GM23338 (cell line): ENCODE results near the gene UNC45A. TPM values are rescaled to one million over a fixed set of nuclear protein-coding genes. Genes with fewer than 3 reads are reported as not detected.

Source experiments
- ATAC-seq: fragments of 200-7000 bp; cut with Tn5 transposase; 3 replicates; pipeline ENCODE4 v1.9.1; 2020
- DNase-seq: peaks from one replicate; pipeline ENCODE4 v3.0.0-alpha.2; 2015; ENCODE audit warnings: low spot score
- H2AFZ ChIP-seq: fragments of 200-600 bp; sonication (generic); 2 replicates; pipeline ENCODE4 v1.8.0; 2016; ENCODE audit warnings: antibody characterized with exemption, mild to moderate bottlenecking, moderate library complexity
- H3F3A ChIP-seq: fragments of 200-600 bp; sonication (generic); replicated peaks from 2 replicates; pipeline ENCODE4 v1.8.0; 2017; ENCODE audit warnings: antibody characterized with exemption, mixed run types, low read depth
- H3K27ac ChIP-seq: fragments of 200-600 bp; sonication (generic); 2 replicates; pipeline ENCODE4 v1.6.1; 2016; ENCODE audit warnings: low read depth
- H3K27me3 ChIP-seq: fragments of 200-600 bp; sonication (generic); 2 replicates; pipeline ENCODE4 v1.8.0; 2016; ENCODE audit warnings: mild to moderate bottlenecking, mixed run types, moderate library complexity; ENCODE audit not compliant: insufficient read depth
- H3K36me3 ChIP-seq: fragments of 200-600 bp; sonication (generic); 2 replicates; pipeline ENCODE4 v1.8.0; 2016; ENCODE audit warnings: mild to moderate bottlenecking; ENCODE audit not compliant: insufficient read depth
- H3K4me1 ChIP-seq: fragments of 200-600 bp; sonication (generic); 2 replicates; pipeline ENCODE4 v1.8.0; 2016; ENCODE audit warnings: mild to moderate bottlenecking, moderate library complexity; ENCODE audit not compliant: insufficient read depth
- H3K4me2 ChIP-seq: fragments of 200-600 bp; sonication (generic); 2 replicates; pipeline ENCODE4 v1.7.1; 2017; ENCODE audit warnings: mixed run types
- H3K4me3 ChIP-seq: fragments of 200-600 bp; sonication (generic); 2 replicates; pipeline ENCODE4 v1.6.1; 2016; ENCODE audit warnings: mixed run types
- H3K79me2 ChIP-seq: fragments of 200-600 bp; sonication (generic); replicated peaks from 2 replicates; pipeline ENCODE4 v1.8.0; 2017; ENCODE audit warnings: mild to moderate bottlenecking; ENCODE audit not compliant: insufficient read depth
- H3K9me2 ChIP-seq: fragments of 200-600 bp; sonication (generic); 2 replicates; pipeline ENCODE4 v1.8.0; 2017; ENCODE audit not compliant: insufficient read depth
- H4K20me1 ChIP-seq: fragments of 200-600 bp; sonication (generic); replicated peaks from 2 replicates; pipeline ENCODE4 v1.8.0; 2017; ENCODE audit warnings: mild to moderate bottlenecking; ENCODE audit not compliant: insufficient read depth
- H3K27ac Mint-ChIP-seq: 2 replicates; pipeline ENCODE4 v1.8.0; 2020; ENCODE audit warnings: inconsistent platforms, mild to moderate bottlenecking, moderate library complexity, mixed read lengths
- H3K27me3 Mint-ChIP-seq: 3 replicates; pipeline ENCODE4 v1.8.0; 2022; ENCODE audit warnings: low read depth, mild to moderate bottlenecking, moderate library complexity, mixed read lengths, inconsistent platforms; ENCODE audit not compliant: insufficient read depth, poor library complexity
- H3K36me3 Mint-ChIP-seq: 3 replicates; pipeline ENCODE4 v1.8.0; 2021; ENCODE audit warnings: low read depth, mild to moderate bottlenecking, inconsistent platforms, moderate library complexity, mixed read lengths
- H3K4me1 Mint-ChIP-seq: 3 replicates; pipeline ENCODE4 v1.8.0; 2020; ENCODE audit warnings: mild to moderate bottlenecking, inconsistent platforms, mixed read lengths
- H3K4me3 Mint-ChIP-seq: 3 replicates; pipeline ENCODE4 v1.8.0; 2021; ENCODE audit warnings: moderate library complexity, mild to moderate bottlenecking, inconsistent platforms, mixed read lengths
- H3K9me3 Mint-ChIP-seq: 3 replicates; pipeline ENCODE4 v1.8.0; 2020; ENCODE audit warnings: moderate library complexity, mild to moderate bottlenecking, inconsistent platforms, mixed read lengths
- CREB1 ChIP-seq: fragments of 250-450 bp; sonication (Bioruptor Pico); IDR thresholded peaks from 2 replicates; pipeline ENCODE4 v1.5.0; 2020; ENCODE audit warnings: low read depth, mild to moderate bottlenecking, moderate library complexity
- EZH2 ChIP-seq: fragments of 200-600 bp; sonication (generic); IDR thresholded peaks from one replicate; pipeline ENCODE4 v1.8.0; 2017; ENCODE audit warnings: antibody characterized with exemption, mild to moderate bottlenecking, low read depth; ENCODE audit not compliant: unreplicated experiment
- EZH2phosphoT487 ChIP-seq: fragments of 200-600 bp; sonication (generic); IDR thresholded peaks from one replicate; pipeline ENCODE4 v1.8.1; 2018; ENCODE audit warnings: antibody characterized with exemption; ENCODE audit not compliant: unreplicated experiment
- JUNB ChIP-seq: IDR thresholded peaks from one replicate; pipeline ENCODE4 v1.6.1; 2016; ENCODE audit warnings: antibody characterized with exemption; ENCODE audit not compliant: unreplicated experiment
- NANOG ChIP-seq: IDR thresholded peaks from 2 replicates; pipeline ENCODE4 v1.6.1; 2016; ENCODE audit warnings: antibody characterized with exemption, borderline replicate concordance
- POLR2AphosphoS5 ChIP-seq: IDR thresholded peaks from 2 replicates; pipeline ENCODE4 v1.6.1; 2016; ENCODE audit warnings: antibody characterized with exemption, low read depth
- STAT1 ChIP-seq: IDR thresholded peaks from one replicate; pipeline ENCODE4 v1.6.1; 2016; ENCODE audit warnings: antibody characterized with exemption; ENCODE audit not compliant: unreplicated experiment
- ZNF114 ChIP-seq: fragments of 250-450 bp; sonication (Bioruptor Pico); IDR thresholded peaks from 2 replicates; pipeline ENCODE4 v1.5.0; 2020; ENCODE audit warnings: mild to moderate bottlenecking, moderate library complexity
- ZNF331 ChIP-seq: fragments of 250-450 bp; sonication (Bioruptor Pico); IDR thresholded peaks from 2 replicates; pipeline ENCODE4 v1.5.0; 2020; ENCODE audit warnings: low read depth, mild to moderate bottlenecking, moderate library complexity
- polyA plus RNA-seq: library from polyadenylated mRNA; unstranded; fragments of >200 nt; fragmentation: Nextera tagmentation; extraction: Ambion mirVana; gene quantifications from 2 replicates; pipeline ENCODE4 v1.2.1, GENCODE V29; 2016
- total RNA-seq: library from RNA; depleted of rRNA; stranded (reverse); fragments of >200 nt; shearing (Covaris generic); gene quantifications from 2 replicates; pipeline ENCODE4 v1.2.3, GENCODE V29; 2014
- TF ChIP-seq, protein P1 (sequence below): fragments of 250-450 bp; sonication (Bioruptor Pico); IDR thresholded peaks from 2 replicates; pipeline ENCODE4 v1.5.0; 2020; ENCODE audit warnings: mild to moderate bottlenecking, moderate library complexity
- TF ChIP-seq, protein P2 (sequence below), 2 experiments: fragments of 200-600 bp in 1 of 2; sonication (generic) in 1 of 2; conservative IDR thresholded peaks; 2 replicates each; pipeline versions ENCODE4 v1.5.1 to v1.6.1; 2016 to 2017; ENCODE audit warnings: antibody characterized with exemption in 2 of 2, low read depth in 2 of 2, mild to moderate bottlenecking in 2 of 2, moderate library complexity in 1 of 2
- TF ChIP-seq, protein P3 (sequence below): IDR thresholded peaks from one replicate; pipeline ENCODE4 v1.6.1; 2018; ENCODE audit warnings: antibody characterized with exemption; ENCODE audit not compliant: unreplicated experiment
- TF ChIP-seq, protein P4 (sequence below): IDR thresholded peaks from 2 replicates; pipeline ENCODE4 v1.6.1; 2016; ENCODE audit warnings: antibody characterized with exemption

UNC45A gene
- total and polyA plus RNA-seq, 2 experiments from 2014 or later: 40.2 to 86.8 TPM

DNA sequence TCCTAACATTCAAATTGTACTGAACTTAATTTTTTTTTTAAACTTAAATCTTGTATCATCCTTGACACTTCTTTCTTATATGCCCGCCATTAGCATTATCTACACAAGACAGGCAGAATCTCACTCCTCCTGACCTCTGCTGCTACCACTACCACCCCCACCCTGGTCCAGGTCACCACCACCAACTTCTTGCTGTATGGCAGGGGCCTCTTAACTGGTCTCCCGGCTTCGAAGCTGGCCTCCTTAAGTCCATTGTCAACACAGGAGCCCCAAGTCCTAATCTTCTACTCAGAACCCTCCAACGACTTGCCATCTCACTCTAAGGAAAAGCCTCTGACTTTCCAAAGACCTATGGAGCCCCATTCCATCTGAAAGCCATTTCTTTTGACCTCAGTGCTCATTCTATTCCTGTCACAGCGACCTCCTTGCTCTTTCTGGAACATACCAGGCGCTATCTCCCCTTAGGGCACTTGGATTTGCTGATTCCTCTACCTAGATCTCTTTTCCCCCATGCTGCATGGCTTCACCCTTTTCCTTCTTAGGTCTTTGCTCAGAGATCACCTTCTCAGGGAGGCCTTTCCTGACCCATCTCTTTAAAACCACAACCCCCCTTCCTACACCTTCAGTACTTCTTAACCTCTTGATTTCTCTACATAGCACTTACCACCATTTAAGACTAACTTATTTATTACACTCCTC lies 56.7 kb downstream of the UNC45A start (continued):
- TF ChIP-seq, protein P1, sequence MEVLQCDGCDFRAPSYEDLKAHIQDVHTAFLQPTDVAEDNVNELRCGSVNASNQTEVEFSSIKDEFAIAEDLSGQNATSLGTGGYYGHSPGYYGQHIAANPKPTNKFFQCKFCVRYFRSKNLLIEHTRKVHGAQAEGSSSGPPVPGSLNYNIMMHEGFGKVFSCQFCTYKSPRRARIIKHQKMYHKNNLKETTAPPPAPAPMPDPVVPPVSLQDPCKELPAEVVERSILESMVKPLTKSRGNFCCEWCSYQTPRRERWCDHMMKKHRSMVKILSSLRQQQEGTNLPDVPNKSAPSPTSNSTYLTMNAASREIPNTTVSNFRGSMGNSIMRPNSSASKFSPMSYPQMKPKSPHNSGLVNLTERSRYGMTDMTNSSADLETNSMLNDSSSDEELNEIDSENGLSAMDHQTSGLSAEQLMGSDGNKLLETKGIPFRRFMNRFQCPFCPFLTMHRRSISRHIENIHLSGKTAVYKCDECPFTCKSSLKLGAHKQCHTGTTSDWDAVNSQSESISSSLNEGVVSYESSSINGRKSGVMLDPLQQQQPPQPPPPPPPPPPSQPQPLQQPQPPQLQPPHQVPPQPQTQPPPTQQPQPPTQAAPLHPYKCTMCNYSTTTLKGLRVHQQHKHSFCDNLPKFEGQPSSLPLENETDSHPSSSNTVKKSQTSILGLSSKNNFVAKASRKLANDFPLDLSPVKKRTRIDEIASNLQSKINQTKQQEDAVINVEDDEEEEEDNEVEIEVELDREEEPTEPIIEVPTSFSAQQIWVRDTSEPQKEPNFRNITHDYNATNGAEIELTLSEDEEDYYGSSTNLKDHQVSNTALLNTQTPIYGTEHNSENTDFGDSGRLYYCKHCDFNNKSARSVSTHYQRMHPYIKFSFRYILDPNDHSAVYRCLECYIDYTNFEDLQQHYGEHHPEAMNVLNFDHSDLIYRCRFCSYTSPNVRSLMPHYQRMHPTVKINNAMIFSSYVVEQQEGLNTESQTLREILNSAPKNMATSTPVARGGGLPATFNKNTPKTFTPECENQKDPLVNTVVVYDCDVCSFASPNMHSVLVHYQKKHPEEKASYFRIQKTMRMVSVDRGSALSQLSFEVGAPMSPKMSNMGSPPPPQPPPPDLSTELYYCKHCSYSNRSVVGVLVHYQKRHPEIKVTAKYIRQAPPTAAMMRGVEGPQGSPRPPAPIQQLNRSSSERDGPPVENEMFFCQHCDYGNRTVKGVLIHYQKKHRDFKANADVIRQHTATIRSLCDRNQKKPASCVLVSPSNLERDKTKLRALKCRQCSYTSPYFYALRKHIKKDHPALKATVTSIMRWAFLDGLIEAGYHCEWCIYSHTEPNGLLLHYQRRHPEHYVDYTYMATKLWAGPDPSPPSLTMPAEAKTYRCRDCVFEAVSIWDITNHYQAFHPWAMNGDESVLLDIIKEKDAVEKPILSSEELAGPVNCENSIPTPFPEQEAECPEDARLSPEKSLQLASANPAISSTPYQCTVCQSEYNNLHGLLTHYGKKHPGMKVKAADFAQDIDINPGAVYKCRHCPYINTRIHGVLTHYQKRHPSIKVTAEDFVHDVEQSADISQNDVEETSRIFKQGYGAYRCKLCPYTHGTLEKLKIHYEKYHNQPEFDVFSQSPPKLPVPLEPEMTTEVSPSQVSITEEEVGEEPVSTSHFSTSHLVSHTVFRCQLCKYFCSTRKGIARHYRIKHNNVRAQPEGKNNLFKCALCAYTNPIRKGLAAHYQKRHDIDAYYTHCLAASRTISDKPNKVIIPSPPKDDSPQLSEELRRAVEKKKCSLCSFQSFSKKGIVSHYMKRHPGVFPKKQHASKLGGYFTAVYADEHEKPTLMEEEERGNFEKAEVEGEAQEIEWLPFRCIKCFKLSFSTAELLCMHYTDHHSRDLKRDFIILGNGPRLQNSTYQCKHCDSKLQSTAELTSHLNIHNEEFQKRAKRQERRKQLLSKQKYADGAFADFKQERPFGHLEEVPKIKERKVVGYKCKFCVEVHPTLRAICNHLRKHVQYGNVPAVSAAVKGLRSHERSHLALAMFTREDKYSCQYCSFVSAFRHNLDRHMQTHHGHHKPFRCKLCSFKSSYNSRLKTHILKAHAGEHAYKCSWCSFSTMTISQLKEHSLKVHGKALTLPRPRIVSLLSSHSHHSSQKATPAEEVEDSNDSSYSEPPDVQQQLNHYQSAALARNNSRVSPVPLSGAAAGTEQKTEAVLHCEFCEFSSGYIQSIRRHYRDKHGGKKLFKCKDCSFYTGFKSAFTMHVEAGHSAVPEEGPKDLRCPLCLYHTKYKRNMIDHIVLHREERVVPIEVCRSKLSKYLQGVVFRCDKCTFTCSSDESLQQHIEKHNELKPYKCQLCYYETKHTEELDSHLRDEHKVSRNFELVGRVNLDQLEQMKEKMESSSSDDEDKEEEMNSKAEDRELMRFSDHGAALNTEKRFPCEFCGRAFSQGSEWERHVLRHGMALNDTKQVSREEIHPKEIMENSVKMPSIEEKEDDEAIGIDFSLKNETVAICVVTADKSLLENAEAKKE (CRISPR knock-in tag): no peak

DNA sequence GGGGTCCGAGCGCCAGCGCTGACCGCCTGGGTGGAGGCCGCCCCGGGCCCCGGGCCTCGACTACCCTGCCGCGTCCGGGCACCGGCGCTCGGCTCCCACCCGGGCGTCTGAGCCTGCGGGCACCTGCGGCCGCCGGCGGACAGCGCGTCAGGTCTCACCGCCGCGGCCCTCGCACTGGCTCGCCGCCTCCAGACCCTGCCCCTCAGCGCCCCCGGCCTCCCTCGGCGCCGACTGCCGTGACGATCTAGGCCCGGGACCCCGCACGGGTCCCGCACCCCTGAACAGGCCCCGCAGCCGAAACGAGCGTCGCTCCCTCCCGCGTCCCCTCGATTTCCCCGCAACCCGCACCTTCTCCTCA lies 59.0 kb downstream of the UNC45A start:
- Histone ChIP-seq H4K20me1 (peaks cover 27% of the 10 kb centered on the region), H3K36me3 (peaks cover 5% of the 10 kb centered on the region; the same call in 1 of the 2 replicates), H2AFZ (peak overlapping the region; percentile 84; the same call in 1 of the 2 replicates), H3F3A (peaks cover 4% of the 10 kb centered on the region; the same call in 1 of the 2 replicates), H3K27me3 (no peaks in the 10 kb centered on the region), H3K79me2 (peaks cover 66% of the 10 kb centered on the region), H3K4me1 (peaks cover 13% of the 10 kb centered on the region), H3K4me2 (peak overlapping the region; percentile 85), H3K27ac (no peak overlapping the region), H3K9me2 (no peaks in the 10 kb centered on the region), H3K4me3 (peak overlapping the region; percentile 65)
- Mint-ChIP-seq H3K9me3 (no peaks in the 10 kb centered on the region; the same call in 2 of the 3 replicates), H3K27me3 (peaks cover 8% of the 10 kb centered on the region), H3K36me3 (peaks cover 25% of the 10 kb centered on the region), H3K4me3 (peak overlapping the region; percentile 99), H3K27ac (peak overlapping the region; percentile 99), H3K4me1 (peaks cover 15% of the 10 kb centered on the region)
- TF ChIP-seq EZH2: no peak
- no peak for TF ChIP-seq CREB1 (CRISPR knock-in tag)
- TF ChIP-seq STAT1: no peak
- no peak for TF ChIP-seq EZH2phosphoT487
- no peak for TF ChIP-seq JUNB
- TF ChIP-seq, protein P2, sequence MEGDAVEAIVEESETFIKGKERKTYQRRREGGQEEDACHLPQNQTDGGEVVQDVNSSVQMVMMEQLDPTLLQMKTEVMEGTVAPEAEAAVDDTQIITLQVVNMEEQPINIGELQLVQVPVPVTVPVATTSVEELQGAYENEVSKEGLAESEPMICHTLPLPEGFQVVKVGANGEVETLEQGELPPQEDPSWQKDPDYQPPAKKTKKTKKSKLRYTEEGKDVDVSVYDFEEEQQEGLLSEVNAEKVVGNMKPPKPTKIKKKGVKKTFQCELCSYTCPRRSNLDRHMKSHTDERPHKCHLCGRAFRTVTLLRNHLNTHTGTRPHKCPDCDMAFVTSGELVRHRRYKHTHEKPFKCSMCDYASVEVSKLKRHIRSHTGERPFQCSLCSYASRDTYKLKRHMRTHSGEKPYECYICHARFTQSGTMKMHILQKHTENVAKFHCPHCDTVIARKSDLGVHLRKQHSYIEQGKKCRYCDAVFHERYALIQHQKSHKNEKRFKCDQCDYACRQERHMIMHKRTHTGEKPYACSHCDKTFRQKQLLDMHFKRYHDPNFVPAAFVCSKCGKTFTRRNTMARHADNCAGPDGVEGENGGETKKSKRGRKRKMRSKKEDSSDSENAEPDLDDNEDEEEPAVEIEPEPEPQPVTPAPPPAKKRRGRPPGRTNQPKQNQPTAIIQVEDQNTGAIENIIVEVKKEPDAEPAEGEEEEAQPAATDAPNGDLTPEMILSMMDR (conservative IDR thresholded peaks at IDR 0.05; ENCODE audit: low read depth in 2 of 2): no peak
- no peak for TF ChIP-seq NANOG
- no peak for TF ChIP-seq POLR2AphosphoS5
- no peak for TF ChIP-seq ZNF114
- no peak for TF ChIP-seq ZNF331 (CRISPR knock-in tag)
- TF ChIP-seq, protein P3, sequence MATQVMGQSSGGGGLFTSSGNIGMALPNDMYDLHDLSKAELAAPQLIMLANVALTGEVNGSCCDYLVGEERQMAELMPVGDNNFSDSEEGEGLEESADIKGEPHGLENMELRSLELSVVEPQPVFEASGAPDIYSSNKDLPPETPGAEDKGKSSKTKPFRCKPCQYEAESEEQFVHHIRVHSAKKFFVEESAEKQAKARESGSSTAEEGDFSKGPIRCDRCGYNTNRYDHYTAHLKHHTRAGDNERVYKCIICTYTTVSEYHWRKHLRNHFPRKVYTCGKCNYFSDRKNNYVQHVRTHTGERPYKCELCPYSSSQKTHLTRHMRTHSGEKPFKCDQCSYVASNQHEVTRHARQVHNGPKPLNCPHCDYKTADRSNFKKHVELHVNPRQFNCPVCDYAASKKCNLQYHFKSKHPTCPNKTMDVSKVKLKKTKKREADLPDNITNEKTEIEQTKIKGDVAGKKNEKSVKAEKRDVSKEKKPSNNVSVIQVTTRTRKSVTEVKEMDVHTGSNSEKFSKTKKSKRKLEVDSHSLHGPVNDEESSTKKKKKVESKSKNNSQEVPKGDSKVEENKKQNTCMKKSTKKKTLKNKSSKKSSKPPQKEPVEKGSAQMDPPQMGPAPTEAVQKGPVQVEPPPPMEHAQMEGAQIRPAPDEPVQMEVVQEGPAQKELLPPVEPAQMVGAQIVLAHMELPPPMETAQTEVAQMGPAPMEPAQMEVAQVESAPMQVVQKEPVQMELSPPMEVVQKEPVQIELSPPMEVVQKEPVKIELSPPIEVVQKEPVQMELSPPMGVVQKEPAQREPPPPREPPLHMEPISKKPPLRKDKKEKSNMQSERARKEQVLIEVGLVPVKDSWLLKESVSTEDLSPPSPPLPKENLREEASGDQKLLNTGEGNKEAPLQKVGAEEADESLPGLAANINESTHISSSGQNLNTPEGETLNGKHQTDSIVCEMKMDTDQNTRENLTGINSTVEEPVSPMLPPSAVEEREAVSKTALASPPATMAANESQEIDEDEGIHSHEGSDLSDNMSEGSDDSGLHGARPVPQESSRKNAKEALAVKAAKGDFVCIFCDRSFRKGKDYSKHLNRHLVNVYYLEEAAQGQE: no peak
- TF ChIP-seq, protein P4, sequence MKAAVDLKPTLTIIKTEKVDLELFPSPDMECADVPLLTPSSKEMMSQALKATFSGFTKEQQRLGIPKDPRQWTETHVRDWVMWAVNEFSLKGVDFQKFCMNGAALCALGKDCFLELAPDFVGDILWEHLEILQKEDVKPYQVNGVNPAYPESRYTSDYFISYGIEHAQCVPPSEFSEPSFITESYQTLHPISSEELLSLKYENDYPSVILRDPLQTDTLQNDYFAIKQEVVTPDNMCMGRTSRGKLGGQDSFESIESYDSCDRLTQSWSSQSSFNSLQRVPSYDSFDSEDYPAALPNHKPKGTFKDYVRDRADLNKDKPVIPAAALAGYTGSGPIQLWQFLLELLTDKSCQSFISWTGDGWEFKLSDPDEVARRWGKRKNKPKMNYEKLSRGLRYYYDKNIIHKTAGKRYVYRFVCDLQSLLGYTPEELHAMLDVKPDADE: no peak
- DNase-seq (peak; percentile 31), ATAC-seq (peak; percentile 52)
